Myocyte (in vitro differentiated cells): Measurements from ENCODE around the gene GUK1. TPM values are rescaled to one million over a fixed set of nuclear protein-coding genes. Genes with fewer than 3 reads are reported as not detected.

Source experiments
- DNase-seq: peaks from one replicate; pipeline ENCODE4 v3.0.0-alpha.2; 2012; ENCODE audit warnings: low read depth
- total RNA-seq: library from RNA; depleted of rRNA; stranded (reverse); fragments of >200 nt; gene quantifications from 2 replicates; pipeline ENCODE4 v1.2.3, GENCODE V29; 2014

The GUK1 gene
- total RNA-seq, 1 donor from 2014 or later, result 214 TPM

DNA sequence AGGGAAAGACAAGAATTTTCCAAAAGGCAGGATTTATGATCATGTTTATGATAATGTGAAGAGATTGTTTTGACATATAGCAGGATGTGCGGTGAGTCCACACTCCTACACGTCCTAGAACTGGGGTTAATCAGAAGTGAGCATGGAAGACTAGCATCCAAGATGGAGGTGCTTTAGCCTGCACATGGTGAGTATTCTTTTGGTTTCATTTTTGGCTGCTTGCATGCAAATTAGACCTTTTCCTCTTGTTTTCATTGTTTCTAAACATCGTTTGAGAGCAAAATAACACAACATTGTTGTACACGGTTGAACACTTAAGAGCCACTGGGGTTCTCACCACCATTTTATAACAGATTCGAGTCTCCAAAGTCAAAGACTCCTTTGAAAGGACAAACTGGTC, 14.9 kb upstream of the GUK1 start:
- no peak for DNase-seq

DNA sequence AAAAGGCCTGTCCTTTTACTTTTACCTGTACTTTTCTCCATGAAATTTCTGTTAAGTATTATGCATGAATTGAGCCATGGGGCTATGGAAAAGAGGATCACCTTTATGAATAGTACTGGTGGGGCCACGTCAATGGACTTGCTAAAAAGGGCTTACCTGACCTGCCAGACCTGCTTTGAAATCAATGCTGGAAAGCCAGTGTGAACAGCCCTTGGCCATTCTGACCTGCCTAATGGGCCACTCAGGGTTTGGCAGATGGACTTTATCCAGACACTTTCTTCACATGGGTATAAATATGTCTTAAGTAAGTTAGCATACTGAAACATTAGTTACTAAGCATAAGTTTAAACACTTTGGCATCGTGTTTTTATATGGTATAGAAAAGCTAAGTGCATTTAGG, 8.3 kb upstream of the GUK1 start:
- DNase-seq, result no peak

DNA sequence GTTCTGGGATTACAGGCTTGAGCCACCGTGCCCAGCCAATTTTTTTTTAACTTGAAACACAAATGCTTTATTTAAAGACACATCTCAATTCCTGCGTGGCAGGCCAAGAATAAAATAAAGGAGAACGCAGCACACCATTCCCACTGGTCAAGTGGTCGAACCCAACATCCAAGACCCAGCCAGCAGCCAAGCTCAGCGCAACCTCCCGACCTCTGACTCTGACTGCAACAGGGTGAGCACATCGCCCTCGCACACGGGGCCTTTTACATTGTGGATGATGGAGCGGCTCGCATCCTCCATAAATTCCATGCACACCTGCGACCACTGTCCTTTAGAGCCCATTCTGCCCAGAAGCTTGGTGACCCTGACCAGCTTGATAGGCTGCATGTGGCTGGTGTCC, 5.5 kb upstream of the GUK1 start:
- no peak for DNase-seq

DNA sequence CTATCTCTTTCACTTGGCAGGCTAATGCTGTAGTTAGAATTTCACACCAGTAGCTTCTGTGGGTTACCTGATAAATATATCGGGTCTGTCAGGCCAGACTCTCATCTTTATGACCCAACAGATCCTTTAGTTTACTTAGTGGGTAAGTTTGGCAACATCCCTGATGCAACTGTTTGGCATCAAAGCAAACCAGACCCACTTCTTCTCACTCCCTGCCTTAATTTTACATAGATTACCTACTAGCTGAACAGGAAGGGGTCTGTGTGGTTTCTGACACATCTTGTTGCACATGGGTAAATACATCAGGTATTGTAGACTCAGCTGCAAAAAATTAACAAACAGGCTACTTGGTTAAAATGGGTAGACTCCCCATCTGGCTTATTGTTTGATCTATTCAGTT, 3.2 kb upstream of the GUK1 start:
- DNase-seq, result no peak

DNA sequence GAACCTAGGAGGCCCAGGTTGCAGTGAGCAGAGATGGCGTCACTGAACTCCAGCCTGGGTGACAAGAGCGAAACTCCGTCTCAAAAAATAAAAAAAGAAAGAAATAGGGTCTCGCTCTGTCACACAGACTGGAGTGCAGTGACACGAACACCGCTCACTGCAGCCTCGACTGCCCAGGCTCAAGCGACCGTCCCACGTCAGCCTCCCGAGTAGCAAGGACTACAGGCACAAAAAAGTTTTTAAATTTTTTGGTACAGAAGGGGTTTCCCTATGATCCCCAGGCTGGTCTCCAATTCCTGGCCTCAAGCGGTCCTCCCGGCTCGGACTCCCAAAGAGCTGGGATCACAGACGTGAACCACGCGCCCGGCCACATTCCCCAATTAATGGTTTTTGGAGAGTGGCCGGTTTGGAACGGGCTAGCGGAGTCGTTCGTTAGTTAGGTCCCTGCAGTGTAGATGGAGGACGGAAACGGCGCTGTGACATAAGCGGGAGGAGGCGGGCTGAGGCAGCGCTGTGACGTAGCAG, 611 bp upstream of the GUK1 start:
- DNase-seq, result no peak

DNA sequence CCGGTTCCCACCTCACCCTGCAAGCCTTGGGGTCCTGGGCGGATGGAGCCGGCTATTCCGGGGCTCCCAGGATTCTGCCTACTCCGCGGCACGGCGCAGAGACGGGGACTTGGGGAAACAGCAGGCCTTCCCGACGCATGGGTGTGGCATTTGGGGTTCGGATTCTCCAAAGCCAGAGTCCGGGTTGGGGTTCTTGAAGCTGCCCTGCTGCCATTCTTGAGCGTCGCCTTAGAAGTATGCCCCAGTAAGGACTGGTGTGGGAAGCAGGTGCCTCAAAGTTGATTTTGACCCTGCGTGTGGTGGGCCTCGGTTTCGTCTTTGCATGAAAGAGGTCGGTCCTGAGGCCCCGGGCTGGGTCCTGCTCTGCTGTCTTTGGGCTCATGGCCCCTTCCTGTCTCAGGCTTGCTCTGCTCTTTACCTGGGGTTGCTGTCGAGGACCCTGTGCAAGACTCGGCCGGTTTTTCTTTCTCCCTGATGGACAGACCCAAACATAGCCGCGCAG, 696 bp downstream of the GUK1 start:
- no peak for DNase-seq

DNA sequence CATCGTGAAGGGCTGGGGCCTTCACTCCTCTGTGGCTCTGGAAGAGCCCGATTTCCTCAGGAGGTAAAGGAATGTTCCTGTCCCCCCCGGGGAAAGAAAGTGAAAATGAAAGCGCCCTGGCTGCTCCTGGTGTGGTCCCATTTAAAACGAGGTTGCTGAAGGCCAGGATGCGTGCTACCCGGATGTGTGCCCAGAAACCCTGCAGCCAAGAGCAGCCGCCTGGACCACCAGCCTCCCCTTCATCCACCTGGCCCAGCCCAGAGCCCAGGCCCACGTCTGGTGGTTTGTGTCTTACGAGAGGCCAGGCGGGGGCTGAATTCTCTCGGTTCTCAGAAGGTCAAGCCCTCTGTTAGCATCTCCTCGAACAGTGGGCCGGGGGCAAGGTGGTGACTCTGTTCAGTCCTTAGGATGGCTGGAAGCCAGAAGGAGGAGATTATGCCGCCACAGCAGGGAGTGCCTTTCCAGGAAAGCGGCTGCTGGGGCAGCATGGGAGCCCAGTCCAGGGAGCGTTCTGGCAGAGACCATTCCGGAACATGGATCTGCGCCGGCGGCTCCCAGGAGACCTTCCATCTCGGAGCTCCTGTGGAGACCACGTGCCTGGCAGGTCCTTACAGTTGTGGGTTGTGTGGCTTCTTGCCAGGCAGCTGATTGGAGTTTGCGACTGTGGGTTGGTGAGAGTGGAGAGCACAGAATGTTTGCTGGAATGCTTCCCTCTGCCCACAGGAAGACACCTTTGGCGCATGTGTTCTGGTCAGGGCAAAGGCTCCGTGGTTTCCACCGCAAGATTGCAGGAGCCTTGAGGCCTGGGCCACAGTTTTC, 1.4 kb downstream of the GUK1 start:
- peak; percentile 98 for DNase-seq

DNA sequence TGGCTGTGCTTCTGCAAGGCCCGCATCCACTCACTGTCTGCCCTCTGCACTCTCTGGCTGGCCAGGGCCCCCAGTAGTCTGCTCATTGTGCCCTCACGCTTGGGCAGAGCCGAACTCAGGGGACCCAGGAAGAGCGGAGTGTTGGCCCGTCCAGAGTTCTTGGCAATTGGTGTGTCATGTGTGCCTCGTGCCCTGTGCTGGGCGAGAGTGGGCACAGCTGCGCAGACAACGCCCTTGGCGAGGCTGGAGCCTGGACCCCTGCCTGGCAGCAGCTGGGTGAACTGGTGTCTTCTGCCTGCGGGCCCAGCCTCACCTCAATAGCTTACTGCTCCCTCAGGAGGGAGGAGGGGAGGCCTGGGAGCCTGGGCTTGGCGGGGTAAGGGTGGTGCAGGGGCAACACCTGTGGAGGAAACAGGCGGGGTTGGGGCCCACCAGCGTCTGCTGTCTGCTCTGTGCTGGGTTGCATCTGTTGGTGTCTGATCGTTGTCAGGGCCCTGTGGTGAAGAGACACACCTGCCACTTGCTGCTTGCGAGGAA, 2.1 kb downstream of the GUK1 start:
- peak; percentile 79 for DNase-seq

DNA sequence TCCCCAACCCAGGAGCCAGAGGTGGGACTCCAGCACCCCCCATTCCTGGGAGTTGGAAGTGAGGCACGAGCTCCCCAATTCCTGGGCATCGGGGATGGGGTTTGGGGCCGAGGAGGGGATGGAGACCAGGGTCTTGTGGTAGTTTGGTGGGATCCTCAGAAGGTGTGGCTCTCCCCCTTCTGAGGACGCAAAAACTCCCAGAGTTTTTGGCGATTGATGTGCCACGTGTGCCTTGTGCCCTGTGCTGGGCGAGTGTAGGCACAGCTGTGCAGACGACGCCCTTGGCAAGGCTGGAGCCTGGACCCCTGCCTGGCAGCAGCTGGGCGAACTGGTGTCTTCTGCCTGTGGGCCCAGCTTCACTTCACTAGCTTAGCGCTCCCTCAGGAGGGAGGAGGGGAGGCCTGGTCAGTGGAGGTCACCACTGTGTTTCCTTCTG, 2.6 kb downstream of the GUK1 start:
- DNase-seq, result peak; percentile 65

DNA sequence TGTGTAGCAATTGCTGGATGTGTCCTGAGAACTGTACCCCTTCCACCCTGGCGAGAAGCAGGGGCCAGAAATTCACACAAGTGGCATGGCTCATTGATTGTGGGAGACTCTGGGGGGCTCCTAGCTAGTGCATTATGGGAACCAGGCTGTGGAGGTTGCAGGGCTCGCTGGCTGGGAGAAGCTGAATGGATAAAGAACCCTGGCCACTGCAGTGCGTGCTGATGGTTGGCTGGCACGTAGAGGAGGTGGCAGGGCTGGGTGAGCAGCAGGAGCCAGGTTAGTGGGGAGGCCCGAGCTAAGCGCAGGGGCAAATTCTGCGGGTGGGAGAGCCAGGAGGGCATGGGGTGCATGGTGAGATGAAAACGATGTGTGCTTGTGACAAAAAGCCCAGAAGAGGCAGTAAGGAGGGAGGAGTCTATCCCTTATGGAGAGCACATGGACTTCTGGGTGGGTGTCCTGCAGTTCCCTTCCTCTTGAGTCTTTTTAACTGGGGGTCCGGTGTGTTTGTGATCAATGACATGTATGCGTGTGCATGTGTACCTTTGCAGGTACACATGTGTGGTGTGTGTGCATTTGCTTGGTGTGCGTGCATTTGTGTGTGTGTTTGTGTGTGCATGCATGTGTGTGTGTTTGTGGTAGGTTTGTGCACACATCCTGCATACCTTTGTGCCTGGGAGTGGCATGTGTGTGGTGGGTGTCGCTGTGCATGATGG, 3.6 kb downstream of the GUK1 start:
- no peak for DNase-seq

DNA sequence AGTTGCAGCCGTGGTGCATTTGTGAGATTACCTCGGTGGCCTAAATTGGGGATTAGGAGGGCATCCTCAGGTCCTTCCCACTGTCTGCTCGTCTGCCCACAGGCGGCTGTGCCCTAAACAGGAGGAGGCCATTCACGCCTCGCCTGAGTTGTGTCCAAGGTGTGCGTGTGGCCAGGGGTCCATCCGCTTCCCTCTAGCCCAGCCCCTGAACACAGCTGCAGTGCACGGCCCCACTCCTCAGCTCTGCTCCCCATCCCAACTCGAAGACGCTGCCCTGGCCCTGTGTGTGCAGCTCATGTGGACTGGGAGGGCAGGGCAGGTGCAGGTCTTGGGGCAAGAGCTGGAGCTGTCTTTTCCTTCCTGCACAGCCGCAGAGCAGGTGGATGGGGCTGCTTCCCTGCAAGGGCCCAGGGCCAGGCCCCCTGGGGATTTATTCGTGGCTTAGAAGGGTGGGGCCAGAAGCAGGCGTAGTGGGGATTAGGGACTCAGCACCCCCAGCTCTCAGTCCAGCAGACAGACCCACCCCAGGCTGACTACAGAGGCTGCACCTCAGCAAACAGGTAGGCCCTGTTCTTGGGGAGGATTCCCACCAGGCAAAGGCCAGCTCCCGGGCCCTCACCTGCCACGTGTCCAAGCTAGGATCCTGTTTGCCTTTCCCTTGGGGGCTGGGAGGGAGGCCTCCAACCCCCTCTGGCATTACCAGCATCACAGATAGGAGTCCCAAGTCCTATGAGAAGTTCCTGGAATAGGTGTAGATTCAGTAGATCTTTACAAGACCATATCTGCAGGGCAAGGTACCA, 4.3 kb downstream of the GUK1 start:
- DNase-seq, result no peak

DNA sequence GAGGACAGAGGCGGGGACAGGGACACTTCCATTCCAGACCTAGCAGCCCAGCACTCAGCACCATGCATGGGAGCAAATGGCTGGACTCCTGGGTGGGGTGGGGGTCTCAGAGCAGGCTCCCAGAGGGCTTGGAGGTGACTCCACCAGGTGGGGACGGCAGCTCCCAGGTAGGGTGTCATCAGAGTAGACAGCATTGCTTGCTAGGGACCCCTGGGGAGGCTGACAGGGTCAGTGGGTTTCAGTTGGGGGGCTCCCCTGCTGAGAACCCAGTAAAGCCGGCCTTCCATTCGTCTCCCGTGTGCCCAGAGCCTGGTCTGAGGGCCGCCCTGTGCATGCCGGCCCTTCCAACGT, 4.9 kb downstream of the GUK1 start:
- no peak for DNase-seq

DNA sequence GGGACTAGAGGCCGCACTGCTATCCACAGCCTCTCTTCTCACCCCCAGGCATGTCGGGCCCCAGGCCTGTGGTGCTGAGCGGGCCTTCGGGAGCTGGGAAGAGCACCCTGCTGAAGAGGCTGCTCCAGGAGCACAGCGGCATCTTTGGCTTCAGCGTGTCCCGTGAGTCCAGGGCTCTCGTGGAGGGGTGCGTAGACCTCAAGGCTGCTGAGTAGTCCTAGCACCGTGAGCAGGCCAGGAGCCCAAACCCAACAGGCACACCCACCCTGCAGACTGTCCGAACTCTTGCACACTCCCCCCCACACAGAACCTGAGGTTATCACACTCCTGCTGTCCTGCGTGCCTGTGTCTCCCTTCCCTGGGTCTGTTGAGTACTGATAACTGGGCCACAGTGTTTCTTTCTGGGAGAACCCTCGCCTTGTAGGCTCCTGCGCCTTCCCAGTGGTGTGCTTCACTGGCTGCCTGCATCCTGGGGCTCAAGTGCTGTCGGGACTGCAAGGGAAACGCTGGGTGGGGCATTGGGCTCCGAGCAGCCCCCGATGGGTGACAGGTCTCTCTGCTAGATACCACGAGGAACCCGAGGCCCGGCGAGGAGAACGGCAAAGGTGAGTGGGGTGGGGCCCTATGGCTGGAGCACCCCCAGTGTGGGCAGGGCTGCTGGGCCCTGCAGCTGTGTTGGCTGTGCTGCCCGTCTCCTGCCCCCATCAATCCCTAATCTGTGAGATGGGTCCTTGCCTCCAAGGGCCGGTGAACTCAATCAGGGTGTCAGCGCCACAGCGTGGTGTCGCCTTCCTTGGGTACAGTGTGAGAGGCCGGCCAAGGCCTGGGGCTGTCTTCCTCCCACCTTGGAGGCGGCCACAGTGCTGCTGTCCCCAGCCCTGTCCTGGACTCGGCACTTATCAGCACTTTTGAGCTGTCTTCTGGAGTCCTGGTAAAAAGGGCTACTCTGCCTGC, 5.7 kb downstream of the GUK1 start:
- no peak for DNase-seq

DNA sequence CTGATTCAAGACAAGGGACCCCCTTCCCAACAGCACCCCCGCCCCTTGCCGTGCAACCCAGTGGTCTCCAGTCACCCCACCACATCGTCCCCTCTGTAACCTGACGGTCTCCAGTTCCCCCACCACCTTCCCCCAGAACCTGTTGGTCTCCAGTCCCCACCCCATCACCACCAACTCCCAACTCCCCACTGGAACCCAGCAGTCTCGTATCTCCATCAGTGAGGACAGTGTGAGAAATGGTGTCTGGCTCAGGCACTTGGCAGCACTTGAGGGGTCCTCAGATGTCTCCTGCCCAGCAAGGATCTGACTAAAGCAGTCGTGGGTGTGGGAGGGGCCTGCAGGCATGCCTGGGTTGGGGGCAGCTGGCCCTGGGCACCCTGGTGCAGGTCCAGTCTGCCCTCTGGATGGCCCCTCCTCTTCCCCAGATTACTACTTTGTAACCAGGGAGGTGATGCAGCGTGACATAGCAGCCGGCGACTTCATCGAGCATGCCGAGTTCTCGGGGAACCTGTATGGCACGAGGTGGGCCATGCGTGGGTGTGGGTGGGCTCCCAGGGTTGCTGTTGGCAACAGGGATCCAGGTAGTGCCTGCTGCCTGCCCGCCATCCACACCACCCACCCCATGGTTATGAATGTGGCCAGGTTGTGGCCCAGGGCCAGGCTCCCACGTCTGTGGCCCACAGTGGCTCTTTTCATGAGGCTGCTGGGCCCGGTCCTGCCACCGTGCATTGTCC, 6.5 kb downstream of the GUK1 start:
- no peak for DNase-seq

DNA sequence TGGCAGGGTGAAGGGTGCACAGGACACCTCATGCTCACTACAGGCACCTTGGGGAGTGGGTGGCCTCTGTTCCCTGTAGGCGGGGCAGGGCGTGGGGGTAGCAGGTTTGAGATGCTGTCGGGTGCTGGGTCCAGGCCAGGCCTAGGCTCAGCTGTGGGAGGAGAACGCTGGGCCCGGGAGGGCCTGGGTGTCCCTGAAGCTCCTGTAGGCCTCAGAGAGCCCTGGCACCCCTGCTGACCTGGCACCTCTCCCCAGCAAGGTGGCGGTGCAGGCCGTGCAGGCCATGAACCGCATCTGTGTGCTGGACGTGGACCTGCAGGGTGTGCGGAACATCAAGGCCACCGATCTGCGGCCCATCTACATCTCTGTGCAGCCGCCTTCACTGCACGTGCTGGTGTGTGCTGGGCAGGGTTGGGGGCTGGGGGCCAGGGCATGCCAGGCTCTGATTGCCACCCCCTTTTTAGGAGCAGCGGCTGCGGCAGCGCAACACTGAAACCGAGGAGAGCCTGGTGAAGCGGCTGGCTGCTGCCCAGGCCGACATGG, 7.1 kb downstream of the GUK1 start:
- DNase-seq, result no peak

DNA sequence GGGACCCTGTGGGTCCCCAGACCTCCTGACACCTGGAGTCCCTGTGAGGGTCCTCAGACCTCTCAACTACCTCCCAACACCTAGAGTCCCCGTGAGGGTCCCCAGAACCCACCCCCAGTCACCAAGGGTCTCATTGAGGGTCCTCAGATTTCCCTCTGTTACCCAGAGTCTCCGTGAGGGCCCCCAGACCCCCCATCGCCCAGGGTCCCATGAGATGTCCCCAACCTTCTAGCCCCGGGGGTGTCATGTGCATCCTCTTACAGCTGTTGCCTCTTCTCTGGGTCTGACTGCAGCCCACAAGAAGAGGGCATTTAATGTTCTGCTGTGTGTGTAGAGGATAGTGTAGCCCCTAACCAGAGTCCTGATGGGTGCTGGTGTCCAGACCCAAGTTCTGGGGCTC, 7.7 kb downstream of the GUK1 start:
- no peak for DNase-seq

DNA sequence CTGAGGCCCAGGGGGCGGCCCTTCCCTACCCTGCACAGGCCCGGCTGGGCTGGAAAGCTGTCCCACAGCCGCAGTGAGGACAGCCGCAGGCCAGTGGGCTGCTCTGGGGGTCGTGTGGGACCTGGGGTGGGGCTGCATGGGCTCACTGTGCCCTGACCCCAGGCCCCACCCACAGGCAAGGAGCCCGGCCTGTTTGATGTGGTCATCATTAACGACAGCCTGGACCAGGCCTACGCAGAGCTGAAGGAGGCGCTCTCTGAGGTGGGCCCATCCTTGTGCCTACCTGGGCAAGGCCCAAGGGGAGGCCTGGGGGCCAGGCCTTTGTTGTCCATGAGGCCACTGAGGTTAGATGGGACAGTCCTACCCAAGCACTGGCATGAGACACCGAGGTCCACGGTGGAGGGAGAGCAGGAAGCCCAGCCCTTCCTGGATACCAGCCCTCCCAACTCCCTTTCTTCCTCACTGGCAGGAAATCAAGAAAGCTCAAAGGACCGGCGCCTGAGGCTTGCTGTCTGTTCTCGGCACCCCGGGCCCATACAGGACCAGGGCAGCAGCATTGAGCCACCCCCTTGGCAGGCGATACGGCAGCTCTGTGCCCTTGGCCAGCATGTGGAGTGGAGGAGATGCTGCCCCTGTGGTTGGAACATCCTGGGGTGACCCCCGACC, 8.2 kb downstream of the GUK1 start:
- DNase-seq, result no peak

DNA sequence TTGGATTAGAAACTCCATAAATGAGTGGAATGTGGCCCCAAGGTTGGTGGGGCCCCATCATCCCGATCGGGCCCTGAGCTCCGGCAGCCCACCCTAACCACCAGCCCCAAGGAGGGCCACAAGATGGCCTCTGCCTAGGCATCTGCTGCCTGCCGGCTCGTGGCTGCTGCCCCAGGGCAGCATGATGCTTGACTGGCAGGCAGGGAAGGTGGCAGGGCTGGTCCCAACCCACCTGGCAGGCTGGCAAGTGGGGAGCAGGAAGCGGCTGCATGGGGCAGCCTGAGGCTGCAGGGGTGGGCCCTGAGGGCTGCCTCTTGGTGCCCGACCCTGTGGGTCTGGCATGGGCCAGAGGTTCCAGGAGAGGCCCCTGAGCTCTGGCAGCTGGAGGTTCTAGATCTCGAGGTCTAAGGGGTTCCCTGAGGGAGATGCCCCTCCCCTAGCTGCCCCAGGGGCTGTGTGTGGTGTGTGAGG, 8.9 kb downstream of the GUK1 start:
- no peak for DNase-seq
